Fibroblast of mammary gland (primary cell): ENCODE measurements around the gene PKD1.

Source experiments
- DNase-seq: peaks from one replicate; pipeline ENCODE4 v3.0.0-alpha.2; 2010; ENCODE audit warnings: low read depth
- H3K4me3 ChIP-seq: 2 replicates; pipeline ENCODE4 v1.5.1; 2011; ENCODE audit warnings: low read depth, mild to moderate bottlenecking, low read length, moderate library complexity; ENCODE audit not compliant: control insufficient read depth
- TF ChIP-seq, protein P1 (sequence below): conservative IDR thresholded peaks from 2 replicates; pipeline ENCODE4 v1.5.1; 2011; ENCODE audit warnings: low read depth, low read length, inconsistent platforms; ENCODE audit not compliant: control insufficient read depth, insufficient read depth

The PKD1 gene

DNA sequence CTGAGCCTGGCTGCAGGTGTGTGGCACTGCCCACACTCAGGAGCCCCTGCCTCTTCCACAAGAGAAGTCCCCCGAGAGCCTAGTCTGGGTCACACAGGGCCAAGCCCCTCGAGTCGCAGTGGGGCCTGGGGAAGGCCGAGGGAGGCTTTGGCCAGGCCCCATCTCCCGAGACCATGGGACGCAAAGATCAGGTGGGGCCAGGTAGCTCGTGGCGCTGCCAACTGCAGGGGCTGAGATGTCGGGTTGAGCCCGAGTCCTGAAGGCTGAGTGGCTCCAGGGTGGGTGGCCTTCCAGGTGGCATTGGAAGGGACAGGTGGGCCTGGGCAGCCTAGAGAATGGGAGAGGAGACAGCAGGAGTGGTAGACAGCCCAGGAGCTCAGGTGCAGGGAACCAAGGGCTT lies 26.2 kb upstream of the PKD1 start:
- no peak overlapping the region for H3K4me3 ChIP-seq
- DNase-seq = no peak
- TF ChIP-seq, protein P1, sequence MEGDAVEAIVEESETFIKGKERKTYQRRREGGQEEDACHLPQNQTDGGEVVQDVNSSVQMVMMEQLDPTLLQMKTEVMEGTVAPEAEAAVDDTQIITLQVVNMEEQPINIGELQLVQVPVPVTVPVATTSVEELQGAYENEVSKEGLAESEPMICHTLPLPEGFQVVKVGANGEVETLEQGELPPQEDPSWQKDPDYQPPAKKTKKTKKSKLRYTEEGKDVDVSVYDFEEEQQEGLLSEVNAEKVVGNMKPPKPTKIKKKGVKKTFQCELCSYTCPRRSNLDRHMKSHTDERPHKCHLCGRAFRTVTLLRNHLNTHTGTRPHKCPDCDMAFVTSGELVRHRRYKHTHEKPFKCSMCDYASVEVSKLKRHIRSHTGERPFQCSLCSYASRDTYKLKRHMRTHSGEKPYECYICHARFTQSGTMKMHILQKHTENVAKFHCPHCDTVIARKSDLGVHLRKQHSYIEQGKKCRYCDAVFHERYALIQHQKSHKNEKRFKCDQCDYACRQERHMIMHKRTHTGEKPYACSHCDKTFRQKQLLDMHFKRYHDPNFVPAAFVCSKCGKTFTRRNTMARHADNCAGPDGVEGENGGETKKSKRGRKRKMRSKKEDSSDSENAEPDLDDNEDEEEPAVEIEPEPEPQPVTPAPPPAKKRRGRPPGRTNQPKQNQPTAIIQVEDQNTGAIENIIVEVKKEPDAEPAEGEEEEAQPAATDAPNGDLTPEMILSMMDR = no peak

DNA sequence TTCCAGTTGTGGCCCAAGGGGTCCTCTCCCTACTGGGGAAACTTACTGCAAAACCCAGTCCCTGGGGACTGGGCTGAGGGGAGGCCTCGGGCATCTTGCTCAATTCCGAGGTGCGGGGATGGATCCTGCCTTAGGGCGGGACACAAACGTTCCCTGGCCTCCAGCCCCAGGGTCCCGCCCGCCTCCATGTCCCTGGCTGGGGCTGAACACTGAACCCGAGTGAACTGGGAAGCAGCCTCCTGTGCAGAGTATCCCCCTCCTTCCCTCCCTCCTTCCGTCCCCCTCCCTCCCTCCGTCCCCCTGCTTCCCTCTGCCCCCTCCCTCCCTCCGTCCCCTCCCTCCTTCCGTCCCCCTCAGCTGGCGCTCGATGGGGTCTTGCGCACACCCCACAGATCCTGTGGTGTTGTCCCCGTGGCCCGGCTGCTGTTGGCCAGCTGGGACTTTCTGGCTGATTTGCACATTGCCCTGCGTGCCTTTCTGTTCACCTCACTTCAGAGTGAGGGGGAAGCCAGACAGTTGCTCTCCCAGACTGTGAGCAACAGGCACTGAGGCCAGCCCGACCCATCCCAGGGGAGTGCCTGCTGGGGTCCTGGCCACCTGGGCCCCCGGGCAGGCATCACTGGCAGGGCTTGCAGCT lies 25.3 kb upstream of the PKD1 start:
- H3K4me3 ChIP-seq = no peak overlapping the region
- TF ChIP-seq, protein P1 = no peak
- DNase-seq = peak; percentile 81

DNA sequence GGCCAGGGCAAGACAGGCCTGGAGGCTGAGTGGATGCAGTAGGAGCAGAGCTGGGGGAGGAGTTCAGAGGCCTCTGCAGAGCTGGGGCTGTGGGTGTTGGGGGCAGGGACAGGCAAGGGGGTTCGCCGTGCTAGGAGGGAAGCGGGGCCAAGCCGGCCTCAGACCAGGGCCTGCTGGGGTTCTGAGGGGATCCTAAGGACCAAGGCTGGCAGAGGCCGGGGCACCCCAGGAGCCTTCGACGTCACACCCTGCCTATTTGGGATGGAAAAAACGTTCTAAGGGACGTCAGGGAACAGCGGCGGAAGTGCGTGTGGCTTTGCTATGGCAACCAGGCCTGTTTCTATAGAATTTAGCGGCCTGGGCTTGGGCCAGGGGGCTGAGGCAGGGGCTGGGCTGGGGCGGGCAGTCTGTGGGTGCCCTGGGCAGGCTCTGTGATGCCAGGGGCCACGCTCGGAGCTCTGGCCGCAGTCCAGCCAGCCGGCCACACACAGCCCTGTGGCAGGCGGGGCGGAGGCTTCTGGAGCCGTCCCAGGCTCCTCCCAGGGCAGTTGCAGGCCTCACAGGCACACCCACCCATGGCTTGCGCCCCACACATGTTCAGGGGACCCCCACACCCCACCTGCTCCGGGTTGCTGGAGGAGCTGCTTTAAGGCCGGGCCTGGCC lies 23.6 kb upstream of the PKD1 start:
- peak; percentile 83 for DNase-seq
- peak overlapping the region; percentile 2 for H3K4me3 ChIP-seq
- TF ChIP-seq, protein P1 = no peak

DNA sequence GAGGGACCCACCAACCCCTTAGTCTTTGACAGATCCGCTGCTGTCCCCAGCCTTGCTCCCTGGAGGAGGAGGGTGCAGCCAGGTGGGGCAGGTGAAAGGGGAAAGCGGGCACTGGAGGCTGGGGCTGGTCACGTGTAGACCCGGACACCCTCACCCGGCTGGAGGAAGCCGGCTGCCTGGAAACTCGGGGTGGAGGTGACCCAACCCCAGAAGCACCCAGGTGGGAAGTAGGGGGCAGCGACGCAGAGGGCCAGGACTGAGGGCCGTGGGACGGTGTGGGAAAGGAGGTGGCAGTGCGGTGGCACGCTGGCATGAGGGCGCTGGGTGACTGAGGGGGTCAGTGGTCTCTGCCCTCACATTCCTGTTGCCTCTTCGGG lies 22.6 kb upstream of the PKD1 start:
- no peak overlapping the region for H3K4me3 ChIP-seq
- TF ChIP-seq, protein P1 = no peak
- no peak for DNase-seq

DNA sequence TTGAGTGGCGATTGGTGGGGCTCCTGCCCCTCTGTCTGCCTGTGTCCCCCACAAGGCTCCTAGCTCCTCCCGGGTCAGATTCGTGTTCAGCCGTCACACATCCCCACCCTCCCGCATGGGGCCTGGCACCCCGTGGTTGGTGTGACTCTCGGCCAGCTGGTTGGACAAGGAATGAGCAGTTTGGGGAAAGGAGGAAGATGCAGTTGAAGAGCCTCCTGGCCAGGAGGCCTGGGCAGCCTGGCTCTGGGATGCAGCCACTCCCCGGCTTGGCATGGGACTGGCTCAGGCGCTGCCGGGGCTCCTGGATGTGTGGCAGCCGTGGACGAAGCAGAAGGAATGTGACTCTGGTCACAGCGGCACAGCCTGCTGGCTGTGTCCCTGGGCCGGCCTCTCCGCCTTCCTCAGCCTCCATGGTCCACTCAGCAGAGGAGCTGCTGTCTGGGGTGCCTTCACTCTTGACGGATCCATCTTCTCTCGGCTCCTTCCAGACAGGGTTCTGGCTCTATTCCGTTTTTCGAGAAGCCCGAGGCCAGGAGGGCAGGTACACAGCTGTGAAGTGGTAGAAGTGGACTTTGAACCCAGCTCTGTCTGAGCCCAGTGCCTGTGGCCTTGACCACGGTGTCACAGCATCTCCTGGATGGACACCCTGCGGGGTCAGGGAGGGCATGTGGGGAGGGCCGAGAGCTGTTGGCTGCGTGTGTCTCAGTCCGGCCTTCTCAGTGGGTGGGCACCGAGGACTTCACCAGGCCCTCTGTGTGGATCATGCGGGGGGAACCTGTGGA lies 22.0 kb upstream of the PKD1 start:
- H3K4me3 ChIP-seq = peak overlapping the region; percentile 90
- TF ChIP-seq, protein P1 = no peak
- DNase-seq = peak; percentile 42

DNA sequence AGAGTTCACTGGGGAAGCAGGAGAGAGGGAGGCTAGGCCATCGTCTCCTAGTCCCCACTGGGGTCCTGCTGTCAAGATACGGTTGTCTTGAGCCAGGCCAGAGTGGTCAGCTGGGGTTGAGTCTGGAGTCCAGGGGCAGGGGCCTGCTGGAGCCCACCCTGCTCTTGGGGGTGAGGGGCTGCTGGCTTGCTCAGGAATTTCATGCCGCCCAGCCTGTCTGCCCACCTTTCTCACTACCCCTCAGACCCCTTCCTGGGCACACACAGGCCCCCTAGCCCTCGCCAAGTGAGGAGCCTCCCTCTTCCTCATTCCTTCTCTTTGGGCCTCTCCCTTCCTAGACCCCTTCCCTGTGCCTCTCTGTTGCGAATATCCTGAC lies 21.1 kb upstream of the PKD1 start:
- no peak for DNase-seq
- TF ChIP-seq, protein P1 = no peak
- peak overlapping the region; percentile 90 for H3K4me3 ChIP-seq
